Mesendoderm (in vitro differentiated cells): ENCODE results near the gene EFNA2.

Experiments
- DNase-seq: peaks from one replicate; pipeline ENCODE4 v3.0.0; 2013
- H2AK5ac ChIP-seq: 2 replicates; pipeline ENCODE4 v1.6.1; 2013; ENCODE audit warnings: low read length, inconsistent platforms
- H2BK120ac ChIP-seq: 2 replicates; pipeline ENCODE4 v1.6.1; 2013; ENCODE audit warnings: low read depth, mild to moderate bottlenecking, low read length, moderate library complexity, mixed read lengths
- H2BK15ac ChIP-seq: replicated peaks from 2 replicates; pipeline ENCODE4 v1.6.1; 2013; ENCODE audit warnings: low read depth, mild to moderate bottlenecking, moderate library complexity
- H2BK5ac ChIP-seq: 2 replicates; pipeline ENCODE4 v1.6.1; 2013; ENCODE audit warnings: low read length, inconsistent platforms
- H3K18ac ChIP-seq: 2 replicates; pipeline ENCODE4 v1.6.1; 2013; ENCODE audit warnings: mild to moderate bottlenecking, low read length, mixed read lengths
- H3K23ac ChIP-seq: one replicate; pipeline ENCODE4 v1.6.1; 2013; ENCODE audit warnings: low read length
- H3K27ac ChIP-seq: 2 replicates; pipeline ENCODE4 v1.5.1; 2013; ENCODE audit warnings: low read depth, mild to moderate bottlenecking, inconsistent platforms, low read length, moderate library complexity
- H3K27me3 ChIP-seq: 2 replicates; pipeline ENCODE4 v1.6.1; 2013; ENCODE audit warnings: low read length, control low read depth, mild to moderate bottlenecking, inconsistent platforms; ENCODE audit not compliant: insufficient read depth, poor library complexity
- H3K36me3 ChIP-seq: 2 replicates; pipeline ENCODE4 v1.6.1; 2013; ENCODE audit warnings: low read length, inconsistent platforms; ENCODE audit not compliant: control insufficient read depth, insufficient read depth
- H3K4ac ChIP-seq: one replicate; pipeline ENCODE4 v1.6.1; 2013; ENCODE audit warnings: low read depth, mild to moderate bottlenecking, low read length, moderate library complexity
- H3K4me1 ChIP-seq: 2 replicates; pipeline ENCODE4 v1.6.1; 2013; ENCODE audit warnings: low read depth, low read length, inconsistent platforms; ENCODE audit not compliant: control insufficient read depth
- H3K4me2 ChIP-seq: 2 replicates; pipeline ENCODE4 v1.6.1; 2013; ENCODE audit warnings: low read length
- H3K4me3 ChIP-seq: 2 replicates; pipeline ENCODE4 v1.5.1; 2013; ENCODE audit warnings: mild to moderate bottlenecking, low read length
- H3K56ac ChIP-seq: one replicate; pipeline ENCODE4 v1.6.1; 2013; ENCODE audit warnings: low read length
- H3K79me1 ChIP-seq: 2 replicates; pipeline ENCODE4 v1.6.1; 2013; ENCODE audit warnings: low read length, inconsistent platforms
- H3K79me2 ChIP-seq: 2 replicates; pipeline ENCODE4 v1.6.1; 2013; ENCODE audit warnings: mild to moderate bottlenecking, low read length; ENCODE audit not compliant: control insufficient read depth, insufficient read depth
- H3K9ac ChIP-seq: 2 replicates; pipeline ENCODE4 v1.6.1; 2013; ENCODE audit warnings: low read length, inconsistent platforms
- H4K5ac ChIP-seq: one replicate; pipeline ENCODE4 v1.6.1; 2013; ENCODE audit warnings: low read length
- H4K8ac ChIP-seq: one replicate; pipeline ENCODE4 v1.6.1; 2013; ENCODE audit warnings: low read depth, mild to moderate bottlenecking, control low read depth, low read length, moderate library complexity
- WGBS: extraction: QIAGEN DNeasy Blood & Tissue Kit; methylation state at CpG from one replicate; pipeline ENCODE4 v1.1.7; 2013; ENCODE audit warnings: low lambda C conversion rate, missing lambda C conversion rate; ENCODE audit not compliant: insufficient coverage; ENCODE audit errors: extremely low coverage; 5-methylcytosine and 5-hydroxymethylcytosine counted together

The EFNA2 gene

DNA sequence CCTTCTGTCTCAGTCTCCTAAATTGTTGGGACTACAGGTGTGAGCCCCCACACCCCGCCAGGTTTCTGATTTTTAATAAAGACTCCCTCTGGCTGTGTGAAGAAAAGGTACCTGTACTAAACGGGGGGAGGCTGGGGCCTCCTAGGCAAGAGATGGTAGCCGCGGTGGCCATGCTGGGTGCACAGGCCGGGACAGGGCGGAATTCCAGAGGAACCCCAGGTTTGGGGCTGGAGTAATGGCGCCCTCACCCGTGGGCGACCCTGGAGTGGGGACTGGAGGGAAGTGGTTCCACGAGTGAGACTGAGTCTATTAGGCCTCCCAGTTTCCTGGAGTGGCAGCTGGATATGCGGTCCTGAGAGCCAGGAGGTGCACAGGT is 46.3 kb upstream of the EFNA2 start:
- no peaks in the 10 kb centered on the region for H3K27me3 ChIP-seq
- no peaks in the 10 kb centered on the region for H3K36me3 ChIP-seq
- no peak overlapping the region for H3K18ac ChIP-seq
- H3K27ac ChIP-seq, result no peak overlapping the region
- peak overlapping the region; percentile 77 for H3K56ac ChIP-seq
- H2BK15ac ChIP-seq, result no peak overlapping the region
- DNase-seq, result no peak
- H3K79me2 ChIP-seq, result peaks cover 5% of the 10 kb centered on the region
- no CpG with 5 or more reads among the region's 11 CpGs for WGBS
- no peak overlapping the region for H3K4ac ChIP-seq
- H3K79me1 ChIP-seq, result peaks cover 5% of the 10 kb centered on the region
- no peak overlapping the region for H4K5ac ChIP-seq
- H2AK5ac ChIP-seq, result no peak overlapping the region
- H3K4me1 ChIP-seq, result no peaks in the 10 kb centered on the region
- no peak overlapping the region for H3K4me3 ChIP-seq
- H2BK5ac ChIP-seq, result no peak overlapping the region
- H3K9ac ChIP-seq, result no peak overlapping the region
- H4K8ac ChIP-seq, result no peak overlapping the region
- no peak overlapping the region for H3K4me2 ChIP-seq
- no peak overlapping the region for H2BK120ac ChIP-seq
- no peak overlapping the region for H3K23ac ChIP-seq

DNA sequence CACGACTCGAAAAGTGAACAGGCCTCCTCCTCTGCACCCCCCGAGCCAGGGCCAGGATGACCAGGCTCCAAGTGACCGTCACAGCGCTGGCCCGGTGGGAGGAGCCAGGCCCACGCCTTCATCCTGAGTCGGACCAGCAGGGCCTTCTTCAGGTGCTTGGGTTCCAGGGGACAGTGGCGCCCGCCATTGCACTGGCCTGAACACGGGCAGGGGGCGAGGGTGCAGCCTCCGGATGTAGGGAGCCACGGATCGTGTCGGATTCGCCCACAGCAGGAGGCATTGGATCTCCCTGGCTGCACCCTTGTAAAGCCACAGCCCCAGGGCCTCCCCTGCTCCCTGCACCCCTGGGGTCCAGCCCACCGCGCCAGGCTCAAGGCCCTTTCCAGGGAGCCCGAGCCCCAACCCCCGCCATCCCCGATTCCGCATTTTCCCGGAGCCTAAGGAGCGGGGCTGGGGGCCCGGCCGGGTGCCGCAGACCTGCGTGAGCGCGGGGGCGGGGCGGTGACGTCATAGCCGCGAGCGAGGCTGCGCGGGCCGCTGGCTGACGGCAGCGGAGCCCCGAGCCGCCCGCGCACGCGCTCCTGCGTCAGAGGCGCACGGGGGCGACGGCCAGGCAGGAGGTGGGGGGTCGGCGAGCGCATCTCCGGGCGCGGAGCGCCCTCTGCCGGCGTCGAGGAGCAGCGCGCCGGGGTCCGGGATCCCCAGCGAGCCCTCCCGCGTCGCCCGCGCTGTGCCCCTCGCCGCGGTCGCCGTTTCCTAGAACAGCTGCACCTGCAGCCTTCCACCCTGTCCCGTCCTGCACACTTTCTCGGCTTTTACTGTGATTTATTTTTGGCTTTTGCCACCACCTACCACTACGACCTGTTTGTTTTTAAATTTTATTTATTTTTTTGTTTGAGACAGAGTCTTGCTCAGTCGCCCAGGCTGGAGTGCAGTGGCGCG is 45.6 kb upstream of the EFNA2 start:
- Histone ChIP-seq H3K36me3 (no peaks in the 10 kb centered on the region), H3K4me2 (peak overlapping the region; percentile 62), H4K8ac (no peak overlapping the region), H2BK120ac (no peak overlapping the region), H2BK15ac (no peak overlapping the region), H2BK5ac (no peak overlapping the region), H4K5ac (no peak overlapping the region), H3K23ac (no peak overlapping the region), H3K18ac (peak overlapping the region; percentile 89), H3K79me1 (peaks cover 5% of the 10 kb centered on the region), H3K4ac (peak overlapping the region; percentile 77), H3K27ac (peak overlapping the region; percentile 2), H3K56ac (peak overlapping the region; percentile 77), H2AK5ac (no peak overlapping the region), H3K4me3 (no peak overlapping the region), H3K27me3 (no peaks in the 10 kb centered on the region), H3K79me2 (peaks cover 5% of the 10 kb centered on the region), H3K9ac (peak overlapping the region; percentile 71), H3K4me1 (no peaks in the 10 kb centered on the region)
- no CpG with 5 or more reads among the region's 84 CpGs for WGBS
- peak; percentile 92 for DNase-seq

DNA sequence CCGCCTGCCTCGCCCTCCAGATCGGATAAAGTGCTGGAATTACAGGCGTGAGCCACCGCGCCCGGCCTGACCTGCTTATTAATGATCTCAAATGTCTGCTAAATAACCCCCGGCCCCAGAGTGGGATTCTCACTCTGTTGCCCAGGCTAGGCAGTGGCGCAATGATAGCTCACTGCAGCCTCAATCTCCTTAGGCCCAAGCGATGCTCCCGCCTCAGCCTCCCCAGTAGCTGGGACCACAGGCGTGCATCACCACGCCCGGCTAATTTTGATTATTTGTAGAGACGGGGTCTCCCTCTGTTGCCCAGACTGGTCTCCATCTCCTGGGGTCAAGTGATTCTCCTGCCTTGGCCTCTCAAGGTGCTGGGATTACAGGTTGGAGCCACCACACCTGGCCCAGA is 44.7 kb upstream of the EFNA2 start:
- no peak overlapping the region for H2BK120ac ChIP-seq
- no peak overlapping the region for H3K4ac ChIP-seq
- H3K79me2 ChIP-seq, result peaks cover 5% of the 10 kb centered on the region
- H2BK15ac ChIP-seq, result no peak overlapping the region
- no peak overlapping the region for H3K18ac ChIP-seq
- H3K27me3 ChIP-seq, result no peaks in the 10 kb centered on the region
- WGBS, result no CpG with 5 or more reads among the region's 15 CpGs
- H2AK5ac ChIP-seq, result no peak overlapping the region
- no peaks in the 10 kb centered on the region for H3K36me3 ChIP-seq
- H4K5ac ChIP-seq, result no peak overlapping the region
- no peak overlapping the region for H3K4me2 ChIP-seq
- no peak overlapping the region for H2BK5ac ChIP-seq
- DNase-seq, result no peak
- H3K23ac ChIP-seq, result no peak overlapping the region
- no peaks in the 10 kb centered on the region for H3K4me1 ChIP-seq
- H3K27ac ChIP-seq, result no peak overlapping the region
- no peak overlapping the region for H3K9ac ChIP-seq
- H4K8ac ChIP-seq, result no peak overlapping the region
- H3K79me1 ChIP-seq, result peaks cover 5% of the 10 kb centered on the region
- peak overlapping the region; percentile 34 for H3K56ac ChIP-seq
- no peak overlapping the region for H3K4me3 ChIP-seq

DNA sequence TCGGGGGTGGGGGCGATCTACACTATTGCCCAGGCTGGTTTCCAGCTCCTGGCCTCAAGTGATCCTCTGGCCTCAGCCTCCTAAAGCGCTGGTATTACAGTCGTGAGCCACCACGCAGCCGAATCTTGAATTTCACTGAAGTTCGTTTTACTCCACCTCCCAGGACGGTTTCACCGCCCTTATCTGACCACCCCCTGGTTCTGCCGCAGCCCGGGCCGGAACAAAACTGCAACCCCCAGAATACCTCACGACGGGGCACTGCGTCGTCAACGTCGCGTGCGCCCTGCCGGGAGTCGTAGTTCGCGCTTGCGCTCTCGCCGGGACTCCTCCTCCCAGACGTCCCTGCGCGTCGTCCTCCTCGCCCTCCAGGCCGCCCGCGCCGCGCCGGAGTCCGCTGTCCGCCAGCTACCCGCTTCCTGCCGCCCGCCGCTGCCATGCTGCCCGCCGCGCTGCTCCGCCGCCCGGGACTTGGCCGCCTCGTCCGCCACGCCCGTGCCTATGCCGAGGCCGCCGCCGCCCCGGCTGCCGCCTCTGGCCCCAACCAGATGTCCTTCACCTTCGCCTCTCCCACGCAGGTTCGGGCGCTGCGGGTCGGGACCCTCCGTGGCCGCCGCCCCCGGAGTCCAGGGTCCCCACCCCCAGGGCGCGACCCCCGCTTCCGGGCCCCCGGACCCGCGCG is 44.1 kb upstream of the EFNA2 start, which contains the start of gene ATP5F1D:
Gene ATP5F1D (plus strand): TSS at position 335 of the 679 bp plus-strand sequence. CDS start 100 bp downstream, at position 435.
- H3K4me2 ChIP-seq, result peak within 1 kb of the TSS; percentile 97
- no peak within 1 kb of the TSS for H2BK120ac ChIP-seq
- peak within 1 kb of the TSS; percentile 95 for H3K9ac ChIP-seq
- peaks cover 5% of the 10 kb centered on the region for H3K79me1 ChIP-seq
- no peak within 1 kb of the TSS for H2BK15ac ChIP-seq
- H3K23ac ChIP-seq, result peak within 1 kb of the TSS; percentile 80
- no peak within 1 kb of the TSS for H2BK5ac ChIP-seq
- no peak within 1 kb of the TSS for H2AK5ac ChIP-seq
- H3K27ac ChIP-seq, result no peak within 1 kb of the TSS
- WGBS, result no CpG with 5 or more reads among the region's 79 CpGs
- no peak within 1 kb of the TSS for H4K5ac ChIP-seq
- H3K4ac ChIP-seq, result peak within 1 kb of the TSS; percentile 76
- H3K18ac ChIP-seq, result peak within 1 kb of the TSS; percentile 81
- no peaks in the 10 kb centered on the region for H3K4me1 ChIP-seq
- no peak within 1 kb of the TSS for H4K8ac ChIP-seq
- DNase-seq, result peak; percentile 96
- no peaks in the 10 kb centered on the region for H3K36me3 ChIP-seq
- H3K4me3 ChIP-seq, result peak within 1 kb of the TSS; percentile 72
- peak within 1 kb of the TSS; percentile 95 for H3K56ac ChIP-seq
- H3K79me2 ChIP-seq, result peaks cover 5% of the 10 kb centered on the region
- no peaks in the 10 kb centered on the region for H3K27me3 ChIP-seq

DNA sequence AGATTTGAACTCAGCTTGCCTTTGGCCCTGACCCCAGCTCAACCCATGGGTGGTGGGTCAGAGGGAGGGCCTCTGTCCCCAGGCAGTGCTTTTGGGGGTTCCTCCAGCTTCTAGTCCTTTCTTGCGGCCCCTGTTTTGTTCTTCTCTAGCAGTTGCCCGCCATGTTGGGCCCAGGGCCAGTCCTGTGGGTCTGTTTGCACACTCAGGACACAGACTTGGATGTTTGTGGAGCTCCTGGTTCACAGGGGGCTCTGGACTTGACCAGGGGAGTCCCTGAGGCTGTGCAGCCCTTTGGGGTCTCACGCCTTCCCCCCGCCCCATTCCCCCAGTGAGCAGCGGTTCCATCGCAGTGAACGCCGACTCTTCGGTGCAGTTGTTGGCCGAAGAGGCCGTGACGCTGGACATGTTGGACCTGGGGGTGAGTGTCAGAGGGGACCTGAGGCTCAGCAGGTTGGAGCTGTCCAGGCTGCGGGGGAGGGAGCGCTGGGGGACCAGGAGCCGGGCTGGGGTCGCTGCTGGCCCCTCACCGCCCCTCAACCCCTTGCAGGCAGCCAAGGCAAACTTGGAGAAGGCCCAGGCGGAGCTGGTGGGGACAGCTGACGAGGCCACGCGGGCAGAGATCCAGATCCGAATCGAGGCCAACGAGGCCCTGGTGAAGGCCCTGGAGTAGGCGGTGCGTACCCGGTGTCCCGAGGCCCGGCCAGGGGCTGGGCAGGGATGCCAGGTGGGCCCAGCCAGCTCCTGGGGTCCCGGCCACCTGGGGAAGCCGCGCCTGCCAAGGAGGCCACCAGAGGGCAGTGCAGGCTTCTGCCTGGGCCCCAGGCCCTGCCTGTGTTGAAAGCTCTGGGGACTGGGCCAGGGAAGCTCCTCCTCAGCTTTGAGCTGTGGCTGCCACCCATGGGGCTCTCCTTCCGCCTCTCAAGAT is 41.6 kb upstream of the EFNA2 start:
- Histone ChIP-seq H3K27me3 (no peaks in the 10 kb centered on the region), H3K79me1 (peaks cover 5% of the 10 kb centered on the region), H3K23ac (no peak overlapping the region), H3K4ac (no peak overlapping the region), H3K4me1 (no peaks in the 10 kb centered on the region), H2AK5ac (no peak overlapping the region), H2BK120ac (no peak overlapping the region), H3K4me2 (no peak overlapping the region), H3K56ac (peak overlapping the region; percentile 79), H3K79me2 (peaks cover 5% of the 10 kb centered on the region), H4K8ac (no peak overlapping the region), H3K36me3 (no peaks in the 10 kb centered on the region), H3K27ac (no peak overlapping the region), H3K9ac (peak overlapping the region; percentile 50), H2BK5ac (no peak overlapping the region), H2BK15ac (no peak overlapping the region), H3K18ac (no peak overlapping the region), H3K4me3 (no peak overlapping the region), H4K5ac (no peak overlapping the region)
- WGBS, result no CpG with 5 or more reads among the region's 33 CpGs
- DNase-seq, result peak; percentile 82
